ENCODE results near the gene RPH3AL. TPM values are rescaled to one million over a fixed set of nuclear protein-coding genes. Genes with fewer than 3 reads are reported as not detected.
A peak's percentile ranks its signal among the peaks of the same experiment; 100 is the strongest.

RPH3AL gene
- total RNA-seq, 1 donor from 2014 or later: 0.78 TPM

GRCh38 chr17:182050-182751, 170.4 kb downstream of the RPH3AL start:
- no peak for DNase-seq (ENCODE audit: extremely low spot score, unreplicated experiment)
- Mint-ChIP-seq H3K4me3 (ENCODE audit: unreplicated experiment) (peak overlapping the region; percentile 22), H3K27me3 (ENCODE audit: unreplicated experiment) (peaks cover 63% of the 10 kb centered on the region), H3K4me1 (ENCODE audit: unreplicated experiment) (peaks cover 2% of the 10 kb centered on the region), H3K36me3 (ENCODE audit: unreplicated experiment) (no peaks in the 10 kb centered on the region), H3K27ac (ENCODE audit: unreplicated experiment) (no peak overlapping the region), H3K9me3 (ENCODE audit: unreplicated experiment) (no peaks in the 10 kb centered on the region)
- TF ChIP-seq CTCF (IDR thresholded peaks at IDR 0.05): no peak

GRCh38 chr17:181245-182049, 171.2 kb downstream of the RPH3AL start, which contains the start of gene DOC2B:
Gene DOC2B (minus strand): TSS chr17:181650. CDS start chr17:181479, 171 bp downstream.
- no peaks in the 10 kb centered on the region for H3K36me3 Mint-ChIP-seq (ENCODE audit: unreplicated experiment)
- H3K4me3 Mint-ChIP-seq (ENCODE audit: unreplicated experiment): peak within 1 kb of the TSS; percentile 22
- H3K9me3 Mint-ChIP-seq (ENCODE audit: unreplicated experiment): no peaks in the 10 kb centered on the region
- TF ChIP-seq CTCF (IDR thresholded peaks at IDR 0.05): no peak
- peaks cover 2% of the 10 kb centered on the region for H3K4me1 Mint-ChIP-seq (ENCODE audit: unreplicated experiment)
- no peak within 1 kb of the TSS for H3K27ac Mint-ChIP-seq (ENCODE audit: unreplicated experiment)
- DNase-seq (ENCODE audit: extremely low spot score, unreplicated experiment): no peak
- peaks cover 58% of the 10 kb centered on the region for H3K27me3 Mint-ChIP-seq (ENCODE audit: unreplicated experiment)

DNA sequence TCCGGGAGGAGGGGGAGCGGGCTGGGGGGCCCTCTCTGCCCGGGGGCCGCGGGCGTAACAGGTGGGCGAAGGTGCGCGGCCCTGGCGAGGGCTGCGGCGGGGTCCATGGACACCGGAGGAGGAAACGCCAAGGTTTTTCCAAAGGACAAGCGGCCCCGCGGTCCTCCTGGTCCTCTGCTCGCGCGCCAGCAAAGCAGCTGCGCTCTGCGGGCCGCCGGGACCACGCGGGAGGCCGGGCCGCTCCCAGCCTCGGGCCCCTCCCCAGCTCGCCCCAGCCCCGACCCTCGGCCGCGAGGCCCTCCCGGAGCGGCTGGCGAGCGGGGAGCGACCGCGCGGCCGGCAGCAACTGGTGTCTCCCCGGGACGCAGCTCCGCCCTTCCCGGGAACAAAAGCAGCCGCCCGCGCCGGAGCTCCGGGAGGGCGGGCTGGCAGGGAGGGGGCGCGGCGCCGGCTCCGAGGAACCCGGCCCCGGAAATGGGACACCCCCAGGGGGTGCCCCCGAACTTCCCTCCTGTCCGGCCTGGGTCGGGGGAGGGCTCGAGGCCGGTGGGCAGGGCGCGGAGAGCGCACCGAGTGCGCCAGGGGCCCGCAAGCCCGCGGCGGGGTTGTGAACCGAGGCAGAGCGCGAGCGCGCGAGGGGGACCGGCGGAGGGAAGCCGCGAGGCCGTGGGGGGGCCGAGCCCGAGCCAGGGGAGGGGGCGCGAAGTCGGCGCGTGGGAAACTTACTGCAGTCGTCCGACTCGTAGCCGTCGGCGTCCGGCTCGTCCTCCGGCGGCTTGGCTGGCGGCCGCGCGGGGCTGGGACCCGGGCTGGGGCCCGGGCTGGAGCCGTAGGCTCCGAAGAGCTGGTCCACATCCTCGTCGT, 172.0 kb downstream of the RPH3AL start:
- Mint-ChIP-seq H3K27me3 (ENCODE audit: unreplicated experiment) (peaks cover 52% of the 10 kb centered on the region), H3K9me3 (ENCODE audit: unreplicated experiment) (no peaks in the 10 kb centered on the region), H3K27ac (ENCODE audit: unreplicated experiment) (no peak overlapping the region), H3K4me1 (ENCODE audit: unreplicated experiment) (peaks cover 2% of the 10 kb centered on the region), H3K36me3 (ENCODE audit: unreplicated experiment) (no peaks in the 10 kb centered on the region), H3K4me3 (ENCODE audit: unreplicated experiment) (no peak overlapping the region)
- TF ChIP-seq CTCF (IDR thresholded peaks at IDR 0.05): no peak
- DNase-seq (ENCODE audit: extremely low spot score, unreplicated experiment): no peak

GRCh38 chr17:179781-180380, 172.7 kb downstream of the RPH3AL start:
- no peak for DNase-seq (ENCODE audit: extremely low spot score, unreplicated experiment)
- no peaks in the 10 kb centered on the region for H3K9me3 Mint-ChIP-seq (ENCODE audit: unreplicated experiment)
- no peak overlapping the region for H3K27ac Mint-ChIP-seq (ENCODE audit: unreplicated experiment)
- peaks cover 2% of the 10 kb centered on the region for H3K4me1 Mint-ChIP-seq (ENCODE audit: unreplicated experiment)
- TF ChIP-seq CTCF (IDR thresholded peaks at IDR 0.05): no peak
- H3K27me3 Mint-ChIP-seq (ENCODE audit: unreplicated experiment): peaks cover 46% of the 10 kb centered on the region
- no peak overlapping the region for H3K4me3 Mint-ChIP-seq (ENCODE audit: unreplicated experiment)
- no peaks in the 10 kb centered on the region for H3K36me3 Mint-ChIP-seq (ENCODE audit: unreplicated experiment)

Measured in osteocyte (in vitro differentiated cells).